ENCODE data around the gene PCTP. TPM values are rescaled to one million over a fixed set of nuclear protein-coding genes. Genes with fewer than 3 reads are reported as not detected.

PCTP gene
- total and polyA plus RNA-seq, 9 of the 15 experiments (the other 6 are each of a cell fraction or from before 2014, with no cell fraction given), result 10.9 to 62.3 (median 41.2) TPM

GRCh38 chr17:55750750-55751657, at the start of gene PCTP (continued):
- no peak for TF ChIP-seq ZBTB34 (CRISPR knock-in tag; IDR thresholded peaks at IDR 0.05)
- no peak for TF ChIP-seq RBM25 (IDR thresholded peaks at IDR 0.05; ENCODE audit: low read depth, low read length, severe bottlenecking)
- TF ChIP-seq ZNF75A (CRISPR knock-in tag; IDR thresholded peaks at IDR 0.05), result no peak
- TF ChIP-seq, protein P1, sequence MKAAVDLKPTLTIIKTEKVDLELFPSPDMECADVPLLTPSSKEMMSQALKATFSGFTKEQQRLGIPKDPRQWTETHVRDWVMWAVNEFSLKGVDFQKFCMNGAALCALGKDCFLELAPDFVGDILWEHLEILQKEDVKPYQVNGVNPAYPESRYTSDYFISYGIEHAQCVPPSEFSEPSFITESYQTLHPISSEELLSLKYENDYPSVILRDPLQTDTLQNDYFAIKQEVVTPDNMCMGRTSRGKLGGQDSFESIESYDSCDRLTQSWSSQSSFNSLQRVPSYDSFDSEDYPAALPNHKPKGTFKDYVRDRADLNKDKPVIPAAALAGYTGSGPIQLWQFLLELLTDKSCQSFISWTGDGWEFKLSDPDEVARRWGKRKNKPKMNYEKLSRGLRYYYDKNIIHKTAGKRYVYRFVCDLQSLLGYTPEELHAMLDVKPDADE (conservative IDR thresholded peaks at IDR 0.05; ENCODE audit: control insufficient read depth, low read depth, low read length), result no peak
- peak; percentile 51; the same call in 1 of the 2 replicates for TF ChIP-seq HNRNPL (IDR thresholded peaks at IDR 0.05; ENCODE audit: low read depth, low read length)
- no peak for TF ChIP-seq ZNF134 (CRISPR knock-in tag; conservative IDR thresholded peaks at IDR 0.05)
- TF ChIP-seq ZNF263 (CRISPR knock-in tag; IDR thresholded peaks at IDR 0.05; ENCODE audit: borderline replicate concordance), result peak; percentile 72; the same call in 1 of the 2 replicates
- TF ChIP-seq, protein P2, sequence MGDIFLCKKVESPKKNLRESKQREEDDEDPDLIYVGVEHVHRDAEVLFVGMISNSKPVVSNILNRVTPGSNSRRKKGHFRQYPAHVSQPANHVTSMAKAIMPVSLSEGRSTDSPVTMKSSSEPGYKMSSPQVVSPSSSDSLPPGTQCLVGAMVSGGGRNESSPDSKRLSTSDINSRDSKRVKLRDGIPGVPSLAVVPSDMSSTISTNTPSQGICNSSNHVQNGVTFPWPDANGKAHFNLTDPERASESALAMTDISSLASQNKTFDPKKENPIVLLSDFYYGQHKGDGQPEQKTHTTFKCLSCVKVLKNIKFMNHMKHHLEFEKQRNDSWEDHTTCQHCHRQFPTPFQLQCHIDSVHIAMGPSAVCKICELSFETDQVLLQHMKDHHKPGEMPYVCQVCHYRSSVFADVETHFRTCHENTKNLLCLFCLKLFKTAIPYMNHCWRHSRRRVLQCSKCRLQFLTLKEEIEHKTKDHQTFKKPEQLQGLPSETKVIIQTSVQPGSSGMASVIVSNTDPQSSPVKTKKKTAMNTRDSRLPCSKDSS (IDR thresholded peaks at IDR 0.05; ENCODE audit: low read depth, partially characterized antibody), result no peak
- TF ChIP-seq OTX1 (CRISPR knock-in tag; IDR thresholded peaks at IDR 0.05), result no peak
- TF ChIP-seq U2AF1 (optimal IDR thresholded peaks at IDR 0.05; ENCODE audit: low read depth, low read length), result no peak
- no peak for TF ChIP-seq ZNF41 (CRISPR knock-in tag; conservative IDR thresholded peaks at IDR 0.05)
- no peak for TF ChIP-seq MAFF (IDR thresholded peaks at IDR 0.05; ENCODE audit: low read length)
- no peak for TF ChIP-seq MAFK (IDR thresholded peaks at IDR 0.05; ENCODE audit: low read length)
- no peak for TF ChIP-seq ILF3 (IDR thresholded peaks at IDR 0.05; ENCODE audit: borderline replicate concordance)
- TF ChIP-seq NCOR1 (IDR thresholded peaks at IDR 0.05), result no peak; the same call in none of the 2 replicates
- TF ChIP-seq NRF1 (conservative IDR thresholded peaks at IDR 0.05 in 1 of 2, IDR thresholded peaks at IDR 0.05 in 1 of 2), result peak; percentile 79 to 83
- no peak for TF ChIP-seq SMARCE1 (IDR thresholded peaks at IDR 0.05)
- no peak for TF ChIP-seq ZFP1 (CRISPR knock-in tag; IDR thresholded peaks at IDR 0.05)
- TF ChIP-seq FOXK2 (conservative IDR thresholded peaks at IDR 0.05 in 1 of 2, IDR thresholded peaks at IDR 0.05 in 1 of 2; ENCODE audit: low read depth in 2 of 2), result peak in 1 of 2 experiments; percentile 43; a peak in 1 of 4 replicates
- TF ChIP-seq, protein P3, sequence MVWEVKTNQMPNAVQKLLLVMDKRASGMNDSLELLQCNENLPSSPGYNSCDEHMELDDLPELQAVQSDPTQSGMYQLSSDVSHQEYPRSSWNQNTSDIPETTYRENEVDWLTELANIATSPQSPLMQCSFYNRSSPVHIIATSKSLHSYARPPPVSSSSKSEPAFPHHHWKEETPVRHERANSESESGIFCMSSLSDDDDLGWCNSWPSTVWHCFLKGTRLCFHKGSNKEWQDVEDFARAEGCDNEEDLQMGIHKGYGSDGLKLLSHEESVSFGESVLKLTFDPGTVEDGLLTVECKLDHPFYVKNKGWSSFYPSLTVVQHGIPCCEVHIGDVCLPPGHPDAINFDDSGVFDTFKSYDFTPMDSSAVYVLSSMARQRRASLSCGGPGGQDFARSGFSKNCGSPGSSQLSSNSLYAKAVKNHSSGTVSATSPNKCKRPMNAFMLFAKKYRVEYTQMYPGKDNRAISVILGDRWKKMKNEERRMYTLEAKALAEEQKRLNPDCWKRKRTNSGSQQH (CRISPR knock-in tag; IDR thresholded peaks at IDR 0.05), result no peak
- no peak for TF ChIP-seq ZNF76 (CRISPR knock-in tag; IDR thresholded peaks at IDR 0.05; ENCODE audit: borderline replicate concordance)
- TF ChIP-seq YBX1 (IDR thresholded peaks at IDR 0.05), result no peak
- TF ChIP-seq ZZZ3 (IDR thresholded peaks at IDR 0.05), result no peak
